H1 (cell line): ENCODE results near the gene TOM1L2. TPM values are rescaled to one million over a fixed set of nuclear protein-coding genes. Genes with fewer than 3 reads are reported as not detected.

Source experiments
- CTCF ChIA-PET: fragments of 300-600 bp; sonication (Branson Sonifier 250); formaldehyde crosslinking; loops from one replicate; lab custom pipeline; 2021; ENCODE audit not compliant: partially characterized antibody; lab: Charles Lee
- POLR2A ChIA-PET: fragments of 300-600 bp; sonication (Branson Sonifier 250); formaldehyde crosslinking; loops from one replicate; lab custom pipeline; 2021; ENCODE audit warnings: inconsistent platforms; ENCODE audit not compliant: partially characterized antibody; lab: Charles Lee
- DNase-seq, 2 experiments: peaks; one replicate each; pipeline versions ENCODE4 v3.0.0 to v3.0.0-alpha.2; 2010 to 2022; ENCODE audit warnings: low spot score in 2 of 2, low read depth in 1 of 2, mixed read lengths in 1 of 2
- FAIRE-seq: peaks from 2 replicates; lab custom pipeline; 2011; peaks lifted over from hg19 to GRCh38; lab: Jason Lieb, UNC
- H2AFZ ChIP-seq: 2 replicates; pipeline ENCODE4 v1.8.1; 2012; ENCODE audit warnings: low read length, inconsistent platforms
- H2AK5ac ChIP-seq: 2 replicates; pipeline ENCODE4 v1.6.1; 2013; ENCODE audit warnings: low read depth, low read length
- H2BK120ac ChIP-seq: replicated peaks from 2 replicates; pipeline ENCODE3; 2013; ENCODE audit warnings: low read depth, low read length, inconsistent platforms
- H2BK12ac ChIP-seq: 2 replicates; pipeline ENCODE4 v1.6.1; 2013; ENCODE audit warnings: low read depth, low read length
- H2BK15ac ChIP-seq: 2 replicates; pipeline ENCODE4 v1.6.1; 2013; ENCODE audit warnings: low read length
- H2BK20ac ChIP-seq: 2 replicates; pipeline ENCODE4 v1.6.1; 2013; ENCODE audit warnings: low read length
- H2BK5ac ChIP-seq: 2 replicates; pipeline ENCODE4 v1.6.1; 2013; ENCODE audit warnings: low read depth, low read length
- H3K14ac ChIP-seq: 2 replicates; pipeline ENCODE4 v1.6.1; 2013; ENCODE audit warnings: inconsistent platforms; ENCODE audit not compliant: insufficient read length
- H3K18ac ChIP-seq: 2 replicates; pipeline ENCODE4 v1.6.1; 2013; ENCODE audit warnings: low read length; ENCODE audit errors: extremely low read depth
- H3K23ac ChIP-seq: 2 replicates; pipeline ENCODE4 v1.6.1; 2013; ENCODE audit warnings: inconsistent platforms; ENCODE audit not compliant: insufficient read length
- H3K23me2 ChIP-seq: 2 replicates; pipeline ENCODE4 v1.6.1; 2013; ENCODE audit warnings: low read depth, low read length
- H3K27ac ChIP-seq: 2 replicates; pipeline ENCODE4 v1.6.1; 2011; ENCODE audit warnings: low read depth, low read length, inconsistent platforms
- H3K27me3 ChIP-seq, 4 experiments: replicated peaks in 1 of 4; 1 replicate in 1 of 4; 2 replicates in 3 of 4; pipeline versions ENCODE4 v1.6.1 to v1.8.1; 2011 to 2013; ENCODE audit warnings: low read length in 3 of 4, mild to moderate bottlenecking in 3 of 4, inconsistent platforms in 2 of 4, mixed read lengths in 2 of 4, moderate library complexity in 1 of 4; ENCODE audit not compliant: control insufficient read depth in 3 of 4, insufficient read depth in 3 of 4; ENCODE audit errors: extremely low read depth in 1 of 4
- H3K36me3 ChIP-seq, 4 experiments: 2 replicates each; pipeline versions ENCODE4 v1.6.1 to v1.8.1; 2011 to 2013; ENCODE audit warnings: mild to moderate bottlenecking in 4 of 4, low read length in 3 of 4, moderate library complexity in 2 of 4, control low read depth in 1 of 4, inconsistent platforms in 1 of 4; ENCODE audit not compliant: insufficient read depth in 4 of 4, control insufficient read depth in 2 of 4
- H3K4ac ChIP-seq: replicated peaks from 2 replicates; pipeline ENCODE3; 2013; ENCODE audit warnings: low read length, low read depth, mixed read lengths, inconsistent platforms; ENCODE audit not compliant: insufficient read length
- H3K4me1 ChIP-seq, 4 experiments: replicated peaks in 1 of 4; 1 replicate in 1 of 4; 2 replicates in 3 of 4; pipeline versions ENCODE4 v1.6.1 to v1.8.1; 2011 to 2013; ENCODE audit warnings: low read length in 3 of 4, inconsistent platforms in 2 of 4, mixed read lengths in 1 of 4; ENCODE audit not compliant: insufficient read depth in 4 of 4, control insufficient read depth in 3 of 4
- H3K4me2 ChIP-seq, 2 experiments: 2 replicates each; pipeline versions ENCODE4 v1.6.1 to v1.8.1; 2011 to 2013; ENCODE audit warnings: low read depth in 2 of 2, low read length in 2 of 2, control low read depth in 1 of 2, inconsistent platforms in 1 of 2, mild to moderate bottlenecking in 1 of 2; ENCODE audit not compliant: insufficient read depth in 1 of 2
- H3K4me3 ChIP-seq, 4 experiments: fragments of 200-600, 300-600 bp in 1 of 4; sonication (generic), shearing (Covaris generic), sonication (Bioruptor Twin) in 1 of 4; 2 replicates each; pipeline versions ENCODE4 v1.5.1 to v1.8.1; 2011 to 2016; ENCODE audit warnings: low read length in 4 of 4, low read depth in 3 of 4, control low read depth in 2 of 4, inconsistent platforms in 2 of 4, mild to moderate bottlenecking in 2 of 4, mixed read lengths in 1 of 4, moderate library complexity in 1 of 4; ENCODE audit not compliant: insufficient read depth in 2 of 4; ENCODE audit errors: extremely low read depth in 1 of 4
- H3K56ac ChIP-seq: replicated peaks from 2 replicates; pipeline ENCODE3; 2013; ENCODE audit warnings: low read depth, mild to moderate bottlenecking, mixed read lengths, low read length, inconsistent platforms; ENCODE audit not compliant: insufficient read length
- H3K79me1 ChIP-seq: 2 replicates; pipeline ENCODE4 v1.6.1; 2013; ENCODE audit warnings: low read depth, low read length, control low read depth
- H3K79me2 ChIP-seq, 2 experiments: 2 replicates each; pipeline versions ENCODE4 v1.6.1 to v1.8.1; 2012 to 2013; ENCODE audit warnings: low read length in 2 of 2, mild to moderate bottlenecking in 2 of 2, inconsistent platforms in 1 of 2; ENCODE audit not compliant: insufficient read depth in 2 of 2, control insufficient read depth in 1 of 2
- H3K9ac ChIP-seq, 4 experiments: replicated peaks in 1 of 4; 1 replicate in 1 of 4; 2 replicates in 3 of 4; pipeline versions ENCODE4 v1.6.1 to v1.8.1; 2011 to 2013; ENCODE audit warnings: low read depth in 3 of 4, low read length in 3 of 4, control low read depth in 2 of 4, mild to moderate bottlenecking in 2 of 4, moderate library complexity in 2 of 4, inconsistent platforms in 1 of 4; ENCODE audit errors: extremely low read depth in 1 of 4
- H3K9me3 ChIP-seq, 2 experiments: 2 replicates each; pipeline versions ENCODE4 v1.6.1 to v1.8.1; 2012 to 2013; ENCODE audit warnings: mild to moderate bottlenecking in 2 of 2, moderate library complexity in 2 of 2, control low read depth in 1 of 2, inconsistent platforms in 1 of 2, low read depth in 1 of 2, low read length in 1 of 2, mixed read lengths in 1 of 2; ENCODE audit not compliant: insufficient read depth in 2 of 2
- H4K20me1 ChIP-seq, 2 experiments: replicated peaks in 1 of 2; 2 replicates each; pipeline versions ENCODE3 to v1.8.1; 2011 to 2013; ENCODE audit warnings: inconsistent platforms in 2 of 2, low read length in 2 of 2, mild to moderate bottlenecking in 1 of 2; ENCODE audit not compliant: insufficient read depth in 2 of 2, control insufficient read depth in 1 of 2
- H4K5ac ChIP-seq: 2 replicates; pipeline ENCODE4 v1.6.1; 2013; ENCODE audit warnings: low read length, low read depth, mixed read lengths, inconsistent platforms; ENCODE audit not compliant: insufficient read length
- H4K8ac ChIP-seq: 2 replicates; pipeline ENCODE4 v1.8.0; 2013; ENCODE audit warnings: mild to moderate bottlenecking, moderate library complexity, low read length, inconsistent platforms; ENCODE audit not compliant: insufficient read depth; ENCODE audit errors: extremely low read depth
- H4K91ac ChIP-seq: replicated peaks from 2 replicates; pipeline ENCODE3; 2013; ENCODE audit warnings: low read length, mixed read lengths, inconsistent platforms; ENCODE audit not compliant: insufficient read length
- ATF2 ChIP-seq: IDR thresholded peaks from 2 replicates; pipeline ENCODE4 v1.6.1; 2012; ENCODE audit warnings: low read length, inconsistent platforms
- CHD2 ChIP-seq: IDR thresholded peaks from 2 replicates; pipeline ENCODE4 v1.6.1; 2012; ENCODE audit warnings: low read length, improper control_type of control experiment
- WGBS, 2 experiments: shearing (Covaris generic) in 1 of 2; methylation state at CpG; one replicate each; pipeline versions ENCODE4 v1.1.6 to v1.1.7; 2013 to 2015; ENCODE audit warnings: low lambda C conversion rate in 2 of 2, mixed read lengths in 2 of 2, inconsistent platforms in 1 of 2, low coverage in 1 of 2, missing lambda C conversion rate in 1 of 2; ENCODE audit not compliant: insufficient replicate concordance in 2 of 2, insufficient coverage in 1 of 2, insufficient read length in 1 of 2; ENCODE audit errors: extremely low coverage in 1 of 2, missing lambda C conversion rate in 1 of 2; 5-methylcytosine and 5-hydroxymethylcytosine counted together
- polyA plus RNA-seq, 7 experiments: library from polyadenylated mRNA; depleted of rRNA in 3 of 7; stranded (reverse) in 5 of 7; unstranded in 2 of 7; fragments of >200 nt in 5 of 7; fragments of 200-250 nt in 2 of 7; gene quantifications; 1 replicate in 5 of 7; 2 replicates in 1 of 7; 4 replicates in 1 of 7; pipeline versions ENCODE4 v1.2.1 to v1.2.3, GENCODE V29; 2011 to 2013; ENCODE audit warnings: missing spikeins in 2 of 7, mixed read lengths in 2 of 7
- total RNA-seq: library from RNA; stranded (reverse); fragmentation: NEBNext Ultra II Directional; extraction: Animal tissue kit (Norgen Biotek cat#: 25700); gene quantifications from 2 replicates; pipeline ENCODE4 v1.2.1, GENCODE V29; 2021

TOM1L2 gene
- total and polyA plus RNA-seq, 2 of the 8 experiments (the other 6 are each of a cell fraction or from before 2014, with no cell fraction given): 2.0 to 3.4 TPM

GRCh38 chr17:17954079-17954478, 18.1 kb downstream of the TOM1L2 start:
- Histone ChIP-seq H3K14ac (no peak overlapping the region), H3K4me1 (peaks cover 0 to 14% (median under 1%) of the 10 kb centered on the region in 4 experiments; a peak in 1 of 7 replicates), H2BK12ac (no peak overlapping the region), H3K4me2 (no peak overlapping the region), H3K4me3 (no peak overlapping the region), H3K4ac (no peak overlapping the region), H3K23me2 (no peaks in the 10 kb centered on the region), H3K27ac (no peak overlapping the region), H4K91ac (no peak overlapping the region), H3K79me2 (no peaks in the 10 kb centered on the region), H3K27me3 (no peaks in the 10 kb centered on the region), H4K8ac (no peak overlapping the region), H3K23ac (no peak overlapping the region), H3K56ac (no peak overlapping the region), H3K79me1 (no peaks in the 10 kb centered on the region), H2BK120ac (no peak overlapping the region), H2AFZ (no peak overlapping the region), H2BK5ac (no peak overlapping the region), H3K36me3 (no peaks in the 10 kb centered on the region), H2AK5ac (no peak overlapping the region), H4K5ac (no peak overlapping the region), H2BK20ac (no peak overlapping the region), H3K9me3 (no peaks in the 10 kb centered on the region), H4K20me1 (no peaks in the 10 kb centered on the region), H3K18ac (no peak overlapping the region), H3K9ac (no peak overlapping the region), H2BK15ac (no peak overlapping the region)
- 80% methylated on average over 3 of the region's 3 CpGs; no CpG with 5 or more reads in 1 of the 2 experiments for WGBS, 2 experiments
- DNase-seq: no peak
- no peak for FAIRE-seq
- ChIA-PET CTCF (interaction anchor here (0.7 to 1.6 kb wide), 4 partner anchors 8 to 189 kb away, joined by 3 to 5 read pairs (median 4); no protein-coding TSS in a partner anchor), POLR2A (interaction anchor here (1.3 kb wide), 1 partner anchor 9 kb away, joined by 3 read pairs; no protein-coding TSS in a partner anchor)
- TF ChIP-seq CHD2 (no peak), ATF2 (no peak)
- TF ChIP-seq, all 59 proteins: peak for 0
